Calu3 (cell line): ENCODE measurements around the gene STK17A. TPM values are rescaled to one million over a fixed set of nuclear protein-coding genes. Genes with fewer than 3 reads are reported as not detected.
A peak's percentile ranks its signal among the peaks of the same experiment; 100 is the strongest.

ENCODE experiments used
- BruUV-seq: library from RNA; stranded (reverse); fragments of 400-500 nt; replicated peaks from 2 replicates; lab custom pipeline; 2021; lab: Mats Ljungman, UMichigan
- CTCF ChIA-PET: fragments of 300-600 bp; sonication (Branson Sonifier 250); formaldehyde crosslinking; loops from one replicate; lab custom pipeline; 2022; ENCODE audit warnings: antibody characterized with exemption; lab: Charles Lee
- DNase-seq: peaks from one replicate; pipeline ENCODE4 v3.0.0; 2022
- H3K27ac Mint-ChIP-seq: one replicate; pipeline ENCODE4 v1.8.0; 2022; ENCODE audit warnings: mixed read lengths; ENCODE audit not compliant: unreplicated experiment
- H3K27me3 Mint-ChIP-seq: one replicate; pipeline ENCODE4 v1.8.0; 2022; ENCODE audit warnings: mixed read lengths; ENCODE audit not compliant: unreplicated experiment
- H3K36me3 Mint-ChIP-seq: one replicate; pipeline ENCODE4 v1.8.0; 2022; ENCODE audit warnings: mild to moderate bottlenecking, moderate library complexity, mixed read lengths; ENCODE audit not compliant: insufficient read depth, unreplicated experiment
- H3K4me1 Mint-ChIP-seq: one replicate; pipeline ENCODE4 v1.8.0; 2022; ENCODE audit warnings: mild to moderate bottlenecking, low read depth, mixed read lengths; ENCODE audit not compliant: unreplicated experiment
- H3K4me3 Mint-ChIP-seq: one replicate; pipeline ENCODE4 v1.8.0; 2022; ENCODE audit warnings: mild to moderate bottlenecking, low read depth, moderate library complexity, mixed read lengths; ENCODE audit not compliant: unreplicated experiment
- H3K9me3 Mint-ChIP-seq: one replicate; pipeline ENCODE4 v1.8.0; 2022; ENCODE audit warnings: low read depth, mixed read lengths; ENCODE audit not compliant: unreplicated experiment
- CTCF ChIP-seq: fragments of 200-600 bp; IDR thresholded peaks from one replicate; pipeline ENCODE4 v1.8.0; 2022; ENCODE audit warnings: antibody characterized with exemption; ENCODE audit not compliant: unreplicated experiment
- intact Hi-C: fragments of 100-400 bp; cut with micrococcal nuclease; formaldehyde crosslinking; loops from one replicate; pipeline ENCODE4 v1.10.0; 2022; ENCODE audit not compliant: unreplicated experiment
- total RNA-seq: library from RNA; stranded (reverse); gene quantifications from 2 replicates; pipeline ENCODE4 v1.2.3, GENCODE V29; 2022

The STK17A gene
- total RNA-seq, 1 experiment from 2014 or later: 53.5 TPM

GRCh38 chr7:43645699-43646226 lies 62.9 kb downstream of the STK17A start:
- no peaks in the 10 kb centered on the region for H3K27me3 Mint-ChIP-seq
- H3K36me3 Mint-ChIP-seq: peaks cover 77% of the 10 kb centered on the region
- H3K4me1 Mint-ChIP-seq: peaks cover 44% of the 10 kb centered on the region
- DNase-seq: no peak
- intact Hi-C loops: loop anchor here (5.0 to 10.0 kb wide), 2 partner anchors 63 to 189 kb away; partner anchors contain the start of gene STK17A
- no peak overlapping the region for H3K4me3 Mint-ChIP-seq
- TF ChIP-seq CTCF: no peak
- H3K27ac Mint-ChIP-seq: no peak overlapping the region
- CTCF ChIA-PET: interaction anchor here (0.5 to 0.6 kb wide), 2 partner anchors 52 to 189 kb away, joined by 3 read pairs; no protein-coding TSS in a partner anchor
- no TSS peak for BruUV-seq
- no peaks in the 10 kb centered on the region for H3K9me3 Mint-ChIP-seq

- CTCF ChIA-PET: no interaction called here
- TF ChIP-seq CTCF: no peak
- BruUV-seq: no TSS peak
- Mint-ChIP-seq H3K36me3 (peaks cover 82% of the 10 kb centered on the region), H3K4me3 (no peak overlapping the region), H3K4me1 (peaks cover 52% of the 10 kb centered on the region), H3K27ac (peak overlapping the region; percentile 90), H3K27me3 (no peaks in the 10 kb centered on the region), H3K9me3 (no peaks in the 10 kb centered on the region)
- intact Hi-C loops: loop anchor here (5.0 to 10.0 kb wide), 2 partner anchors 64 to 188 kb away; partner anchors contain the start of gene STK17A
- no peak for DNase-seq
These were observed 63.9 kb downstream of the STK17A start for GRCh38 chr7:43646603-43647338.

GRCh38 chr7:43647339-43647672 lies 64.4 kb downstream of the STK17A start:
- peaks cover 79% of the 10 kb centered on the region for H3K36me3 Mint-ChIP-seq
- intact Hi-C loops: loop anchor here (5.0 to 10.0 kb wide), 2 partner anchors 65 to 187 kb away; partner anchors contain the start of gene STK17A
- H3K9me3 Mint-ChIP-seq: no peaks in the 10 kb centered on the region
- BruUV-seq: TSS peak; percentile 66
- no peaks in the 10 kb centered on the region for H3K27me3 Mint-ChIP-seq
- peak overlapping the region; percentile 90 for H3K27ac Mint-ChIP-seq
- H3K4me3 Mint-ChIP-seq: no peak overlapping the region
- peaks cover 53% of the 10 kb centered on the region for H3K4me1 Mint-ChIP-seq
- no peak for DNase-seq
- CTCF ChIA-PET: interaction anchor here (0.9 to 2.0 kb wide), 12 partner anchors 8 to 222 kb away, joined by 3 to 37 read pairs (median 6); partner anchors contain the start of genes MRPS24 and STK17A
- TF ChIP-seq CTCF: no peak

- TF ChIP-seq CTCF: no peak
- Mint-ChIP-seq H3K27me3 (no peaks in the 10 kb centered on the region), H3K4me1 (peaks cover 53% of the 10 kb centered on the region), H3K4me3 (peak overlapping the region; percentile 38), H3K27ac (peak overlapping the region; percentile 90), H3K9me3 (no peaks in the 10 kb centered on the region), H3K36me3 (peaks cover 78% of the 10 kb centered on the region)
- intact Hi-C loops: loop anchor here (1.0 to 10.0 kb wide), 6 partner anchors 27 to 187 kb away; partner anchors contain the start of gene STK17A
- DNase-seq: peak; percentile 88
- BruUV-seq: no TSS peak
- CTCF ChIA-PET: interaction anchor here (0.5 to 2.0 kb wide), 15 partner anchors 9 to 222 kb away, joined by 3 to 37 read pairs (median 5); partner anchors contain the start of genes COA1, MRPS24 and STK17A
These were observed 65.0 kb downstream of the STK17A start for GRCh38 chr7:43647673-43648472.
